ENCODE results near the gene HAAO.

Gene HAAO

GRCh38 chr2:42756966-42757513 lies 35.3 kb downstream of the HAAO start:
- no peak overlapping the region for H3K4me3 ChIP-seq (ENCODE audit: low read depth, low read length)
- no peak for DNase-seq (ENCODE audit: low read depth)
- TF ChIP-seq CTCF (IDR thresholded peaks at IDR 0.05; ENCODE audit: low read depth, low read length, missing control alignments): no peak

- no peak for TF ChIP-seq CTCF (IDR thresholded peaks at IDR 0.05; ENCODE audit: low read depth, low read length, missing control alignments)
- no peak overlapping the region for H3K4me3 ChIP-seq (ENCODE audit: low read depth, low read length)
- DNase-seq (ENCODE audit: low read depth): no peak
Observed at GRCh38 chr2:42756150-42756775, 36.1 kb downstream of the HAAO start.

- TF ChIP-seq CTCF (IDR thresholded peaks at IDR 0.05; ENCODE audit: low read depth, low read length, missing control alignments): no peak
- H3K4me3 ChIP-seq (ENCODE audit: low read depth, low read length): no peak overlapping the region
- no peak for DNase-seq (ENCODE audit: low read depth)
Observed at GRCh38 chr2:42755191-42755880, 37.0 kb downstream of the HAAO start.

- TF ChIP-seq CTCF (IDR thresholded peaks at IDR 0.05; ENCODE audit: low read depth, low read length, missing control alignments): no peak
- no peak for DNase-seq (ENCODE audit: low read depth)
- no peak overlapping the region for H3K4me3 ChIP-seq (ENCODE audit: low read depth, low read length)
Observed at GRCh38 chr2:42754776-42755140, 37.6 kb downstream of the HAAO start.

GRCh38 chr2:42754021-42754775 lies 38.2 kb downstream of the HAAO start:
- no peak overlapping the region for H3K4me3 ChIP-seq (ENCODE audit: low read depth, low read length)
- no peak for DNase-seq (ENCODE audit: low read depth)
- no peak for TF ChIP-seq CTCF (IDR thresholded peaks at IDR 0.05; ENCODE audit: low read depth, low read length, missing control alignments)

- TF ChIP-seq CTCF (IDR thresholded peaks at IDR 0.05; ENCODE audit: low read depth, low read length, missing control alignments): no peak
- H3K4me3 ChIP-seq (ENCODE audit: low read depth, low read length): no peak overlapping the region
- no peak for DNase-seq (ENCODE audit: low read depth)
Observed at GRCh38 chr2:42752816-42753813, 39.3 kb downstream of the HAAO start.
